CD14-positive monocyte (primary cell): ENCODE measurements around the gene SH2B2. TPM values are rescaled to one million over a fixed set of nuclear protein-coding genes. Genes with fewer than 3 reads are reported as not detected.

ENCODE experiments used
- DNase-seq, 3 donors: peaks; one replicate each; pipeline ENCODE4 v3.0.0-alpha.2; 2011 to 2022
- H2AFZ ChIP-seq: 2 replicates; pipeline ENCODE4 v1.6.0; 2012; ENCODE audit warnings: mild to moderate bottlenecking, low read depth, low read length, inconsistent platforms; ENCODE audit not compliant: insufficient read depth, poor library complexity, severe bottlenecking
- H3K27ac ChIP-seq, 2 donors: 1 replicate in 1 of 2; 2 replicates in 1 of 2; pipeline ENCODE4 v1.5.1; 2012 to 2013; ENCODE audit warnings: low read length in 2 of 2, control low read depth in 1 of 2, inconsistent platforms in 1 of 2, low read depth in 1 of 2, mild to moderate bottlenecking in 1 of 2
- H3K27me3 ChIP-seq, 2 donors: one replicate each; pipeline versions ENCODE4 v1.6.0 to v1.6.1; 2011 to 2013; ENCODE audit warnings: low read length in 2 of 2; ENCODE audit not compliant: control insufficient read depth in 2 of 2, insufficient read depth in 2 of 2
- H3K36me3 ChIP-seq, 2 donors: replicated peaks in 1 of 2; 1 replicate in 1 of 2; 2 replicates in 1 of 2; pipeline versions ENCODE4 v1.5.1 to v1.6.1; 2012 to 2013; ENCODE audit warnings: low read length in 2 of 2, control low read depth in 1 of 2, inconsistent platforms in 1 of 2, mild to moderate bottlenecking in 1 of 2; ENCODE audit not compliant: insufficient read depth in 2 of 2, control insufficient read depth in 1 of 2
- H3K4me1 ChIP-seq, 2 donors: 1 replicate in 1 of 2; 2 replicates in 1 of 2; pipeline versions ENCODE4 v1.5.1 to v1.6.1; 2012 to 2013; ENCODE audit warnings: low read length in 2 of 2, control low read depth in 1 of 2, inconsistent platforms in 1 of 2, mild to moderate bottlenecking in 1 of 2, moderate library complexity in 1 of 2; ENCODE audit not compliant: insufficient read depth in 2 of 2, control insufficient read depth in 1 of 2
- H3K4me2 ChIP-seq: replicated peaks from 2 replicates; pipeline ENCODE3; 2012; ENCODE audit warnings: low read length, moderate library complexity, mild to moderate bottlenecking; ENCODE audit not compliant: poor library complexity, severe bottlenecking; ENCODE audit errors: extremely low read depth
- H3K4me3 ChIP-seq, 3 experiments: fragments of 200-600 bp in 1 of 3; sonication (generic) in 1 of 3; replicated peaks in 1 of 3; 1 replicate in 2 of 3; 2 replicates in 1 of 3; pipeline ENCODE4 v1.5.1; 2011 to 2013; ENCODE audit warnings: low read length in 3 of 3, mild to moderate bottlenecking in 3 of 3, control low read depth in 2 of 3, low read depth in 2 of 3, inconsistent platforms in 1 of 3, moderate library complexity in 1 of 3
- H3K79me2 ChIP-seq: 2 replicates; pipeline ENCODE4 v1.6.0; 2012; ENCODE audit warnings: mild to moderate bottlenecking, control low read depth, inconsistent platforms, low read length, moderate library complexity; ENCODE audit not compliant: insufficient read depth
- H3K9ac ChIP-seq: 2 replicates; pipeline ENCODE4 v1.6.0; 2017; ENCODE audit warnings: low read length, mild to moderate bottlenecking; ENCODE audit not compliant: insufficient read depth, poor library complexity, severe bottlenecking
- H3K9me3 ChIP-seq, 2 donors: replicated peaks in 1 of 2; 1 replicate in 1 of 2; 2 replicates in 1 of 2; pipeline versions ENCODE4 v1.5.1 to v1.6.1; 2012 to 2013; ENCODE audit warnings: low read length in 2 of 2, control low read depth in 1 of 2; ENCODE audit not compliant: control insufficient read depth in 1 of 2, insufficient read depth in 1 of 2
- H4K20me1 ChIP-seq: 2 replicates; pipeline ENCODE4 v1.6.0; 2012; ENCODE audit warnings: mild to moderate bottlenecking, low read length, control low read depth, moderate library complexity; ENCODE audit not compliant: insufficient read depth
- H3K27ac Mint-ChIP-seq, 7 donors: one replicate each; pipeline ENCODE4 v1.8.0; 2020; ENCODE audit warnings: mild to moderate bottlenecking in 7 of 7, mixed read lengths in 7 of 7, moderate library complexity in 6 of 7, inconsistent platforms in 2 of 7
- H3K27me3 Mint-ChIP-seq, 3 donors: one replicate each; pipeline ENCODE4 v1.8.0; 2021 to 2022; ENCODE audit warnings: low read depth in 3 of 3, mild to moderate bottlenecking in 3 of 3, mixed read lengths in 3 of 3, moderate library complexity in 3 of 3, inconsistent platforms in 1 of 3
- H3K36me3 Mint-ChIP-seq, 2 donors: one replicate each; pipeline ENCODE4 v1.8.0; 2020; ENCODE audit warnings: mixed read lengths in 2 of 2, inconsistent platforms in 1 of 2, mild to moderate bottlenecking in 1 of 2
- H3K4me1 Mint-ChIP-seq: one replicate; pipeline ENCODE4 v1.8.0; 2020; ENCODE audit warnings: mild to moderate bottlenecking, mixed read lengths
- H3K4me3 Mint-ChIP-seq, 2 donors: one replicate each; pipeline ENCODE4 v1.8.0; 2020; ENCODE audit warnings: mild to moderate bottlenecking in 2 of 2, mixed read lengths in 2 of 2, moderate library complexity in 1 of 2
- H3K9me3 Mint-ChIP-seq, 7 donors: one replicate each; pipeline ENCODE4 v1.8.0; 2020 to 2022; ENCODE audit warnings: mixed read lengths in 7 of 7, mild to moderate bottlenecking in 6 of 7, moderate library complexity in 6 of 7, inconsistent platforms in 2 of 7
- WGBS: methylation state at CpG from one replicate; pipeline ENCODE4 v1.1.5; 2013; ENCODE audit warnings: missing lambda C conversion rate; ENCODE audit not compliant: insufficient coverage; 5-methylcytosine and 5-hydroxymethylcytosine counted together
- intact Hi-C, 2 donors: fragments of 100-400 bp; cut with micrococcal nuclease; formaldehyde crosslinking; loops; one replicate each; pipeline versions ENCODE4 v1.15.0 to v1.15.1; 2023
- polyA plus RNA-seq, 3 donors: library from polyadenylated mRNA; depleted of rRNA in 1 of 3; unstranded in 2 of 3; stranded (reverse) in 1 of 3; fragments of 300-500 nt in 2 of 3; fragments of >200 nt in 1 of 3; fragmentation: Illumina TruSeq in 2 of 3; gene quantifications; 1 replicate in 2 of 3; 2 replicates in 1 of 3; pipeline ENCODE4 v1.2.3, GENCODE V29; 2012 to 2021
- TF ChIP-seq, protein P1 (sequence below): fragments of 200-600 bp; IDR thresholded peaks from one replicate; pipeline ENCODE4 v1.8.0; 2022; ENCODE audit warnings: antibody characterized with exemption, mild to moderate bottlenecking

The SH2B2 gene
- polyA plus RNA-seq, 3 donors = 3.8 to 26.3 (median 4.7) TPM

GRCh38 chr7:102262546-102262945, 24.1 kb upstream of the SH2B2 start:
- H3K27me3 Mint-ChIP-seq = peaks cover 0 to 4% (median 3%) of the 10 kb centered on the region in 3 donors

DNA sequence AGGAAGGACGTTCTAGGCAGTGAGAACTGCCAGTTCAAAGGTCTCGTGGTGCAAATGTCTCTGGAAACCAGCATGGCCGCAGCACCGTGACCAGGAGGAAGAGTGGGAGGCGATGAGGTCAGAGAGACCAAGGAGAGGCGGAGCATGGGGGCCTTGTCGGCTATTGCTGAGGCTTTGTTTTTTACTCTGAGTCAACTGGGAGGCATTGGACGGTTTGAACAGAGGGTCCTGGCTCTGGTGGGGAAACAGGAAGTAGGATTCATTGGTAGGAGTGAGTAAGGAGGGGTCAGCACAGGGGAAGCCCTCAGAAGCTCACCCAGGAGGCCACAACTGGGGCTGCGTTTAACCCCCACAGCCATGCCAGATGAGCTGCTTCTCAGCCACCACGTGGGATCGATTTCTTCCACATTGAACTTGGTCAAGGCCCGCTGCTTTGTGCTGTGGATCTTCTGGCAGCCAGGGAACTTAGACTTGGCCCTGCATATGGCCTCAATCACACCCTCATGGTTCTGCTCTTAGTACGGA, 22.2 kb upstream of the SH2B2 start:
- Mint-ChIP-seq H3K4me3 (no peak overlapping the region), H3K36me3 (no peaks in the 10 kb centered on the region), H3K9me3 (peaks cover 0 to 3% (median 0%) of the 10 kb centered on the region in 7 donors), H3K27ac (peak overlapping the region in 3 of 7 donors; percentile 8 to 53 (median 46)), H3K4me1 (no peaks in the 10 kb centered on the region), H3K27me3 (peaks cover 2 to 4% (median 3%) of the 10 kb centered on the region in 3 donors)
- intact Hi-C loops = no loop called here
- no peak for DNase-seq
- H3K4me2 ChIP-seq = no peak overlapping the region
- no peaks in the 10 kb centered on the region for H4K20me1 ChIP-seq
- H3K9me3 ChIP-seq = no peaks in the 10 kb centered on the region
- H3K27me3 ChIP-seq = no peaks in the 10 kb centered on the region
- H3K4me3 ChIP-seq = no peak overlapping the region
- H3K9ac ChIP-seq = no peak overlapping the region
- H3K36me3 ChIP-seq = no peaks in the 10 kb centered on the region
- TF ChIP-seq, protein P1, sequence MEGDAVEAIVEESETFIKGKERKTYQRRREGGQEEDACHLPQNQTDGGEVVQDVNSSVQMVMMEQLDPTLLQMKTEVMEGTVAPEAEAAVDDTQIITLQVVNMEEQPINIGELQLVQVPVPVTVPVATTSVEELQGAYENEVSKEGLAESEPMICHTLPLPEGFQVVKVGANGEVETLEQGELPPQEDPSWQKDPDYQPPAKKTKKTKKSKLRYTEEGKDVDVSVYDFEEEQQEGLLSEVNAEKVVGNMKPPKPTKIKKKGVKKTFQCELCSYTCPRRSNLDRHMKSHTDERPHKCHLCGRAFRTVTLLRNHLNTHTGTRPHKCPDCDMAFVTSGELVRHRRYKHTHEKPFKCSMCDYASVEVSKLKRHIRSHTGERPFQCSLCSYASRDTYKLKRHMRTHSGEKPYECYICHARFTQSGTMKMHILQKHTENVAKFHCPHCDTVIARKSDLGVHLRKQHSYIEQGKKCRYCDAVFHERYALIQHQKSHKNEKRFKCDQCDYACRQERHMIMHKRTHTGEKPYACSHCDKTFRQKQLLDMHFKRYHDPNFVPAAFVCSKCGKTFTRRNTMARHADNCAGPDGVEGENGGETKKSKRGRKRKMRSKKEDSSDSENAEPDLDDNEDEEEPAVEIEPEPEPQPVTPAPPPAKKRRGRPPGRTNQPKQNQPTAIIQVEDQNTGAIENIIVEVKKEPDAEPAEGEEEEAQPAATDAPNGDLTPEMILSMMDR = no peak
- H3K4me1 ChIP-seq = no peaks in the 10 kb centered on the region
- H3K27ac ChIP-seq = no peak overlapping the region
- H2AFZ ChIP-seq = no peak overlapping the region
- no peaks in the 10 kb centered on the region for H3K79me2 ChIP-seq
- WGBS = 63% methylated on average over 13 of the region's 13 CpGs

More at GRCh38 chr7:102262546-102262945, 24.1 kb upstream of the SH2B2 start:
- peaks cover 0 to 3% of the 10 kb centered on the region in 2 donors for H3K36me3 Mint-ChIP-seq
- no peak for DNase-seq
- no peak overlapping the region for H3K4me3 Mint-ChIP-seq
- TF ChIP-seq, protein P1 = no peak
- intact Hi-C loops = no loop called here
- no peaks in the 10 kb centered on the region for H3K4me1 Mint-ChIP-seq
- Histone ChIP-seq H3K27me3 (no peaks in the 10 kb centered on the region), H3K9ac (no peak overlapping the region), H3K4me3 (no peak overlapping the region), H3K9me3 (no peaks in the 10 kb centered on the region), H3K79me2 (no peaks in the 10 kb centered on the region), H3K4me1 (no peaks in the 10 kb centered on the region), H2AFZ (no peak overlapping the region), H3K27ac (no peak overlapping the region), H3K36me3 (no peaks in the 10 kb centered on the region), H3K4me2 (no peak overlapping the region), H4K20me1 (peaks cover 11% of the 10 kb centered on the region)
- 94% methylated on average over 10 of the region's 13 CpGs for WGBS
- H3K27ac Mint-ChIP-seq = no peak overlapping the region
- peaks cover 0 to 3% (median 0%) of the 10 kb centered on the region in 7 donors for H3K9me3 Mint-ChIP-seq
